Muscle of arm (tissue), 12 donors: ENCODE data around the gene RETREG3. TPM values are rescaled to one million over a fixed set of nuclear protein-coding genes. Genes with fewer than 3 reads are reported as not detected.
"Not testable (repeated sequence)": the region's sequence is repeated elsewhere in the genome, so short reads cannot be mapped to it uniquely, and the experiment has no call there.

Source experiments
- DNase-seq: peaks from one replicate; pipeline ENCODE4 v3.0.0-alpha.2; 2013
- polyA plus RNA-seq, 12 donors: library from polyadenylated mRNA; unstranded; fragments of 120-200 nt; gene quantifications; one replicate each; pipeline ENCODE4 v1.2.1, GENCODE V29; 2013; ENCODE audit not compliant: insufficient read length in 12 of 12

Gene RETREG3
- polyA plus RNA-seq, 12 donors: 26.3 to 40.9 (median 36.8) TPM; not detected in 1

DNA sequence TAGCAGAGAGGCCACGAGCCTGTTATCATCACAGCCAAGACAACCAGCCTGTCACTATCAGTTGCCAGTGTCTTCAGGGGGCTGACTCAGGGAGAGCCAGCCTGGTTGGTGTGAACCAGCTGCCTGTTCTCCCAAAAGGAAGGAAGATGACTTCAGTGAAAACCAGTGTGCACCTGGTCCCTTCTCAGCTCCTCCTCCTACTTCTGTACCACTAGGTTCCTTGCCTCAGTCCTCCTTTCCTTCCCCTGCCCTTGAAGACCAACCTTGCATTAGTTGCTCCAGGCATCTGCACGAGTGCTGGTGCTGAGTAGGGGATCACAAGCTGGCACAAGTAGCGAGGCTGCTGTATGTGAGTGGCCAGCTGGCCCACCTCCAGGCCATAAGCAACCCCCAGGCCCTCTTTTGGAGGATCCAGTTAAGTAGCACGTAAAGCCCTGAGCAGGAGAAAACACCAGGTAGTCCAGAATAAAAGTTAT is 8.8 kb upstream of the RETREG3 start:
- DNase-seq: no peak

DNA sequence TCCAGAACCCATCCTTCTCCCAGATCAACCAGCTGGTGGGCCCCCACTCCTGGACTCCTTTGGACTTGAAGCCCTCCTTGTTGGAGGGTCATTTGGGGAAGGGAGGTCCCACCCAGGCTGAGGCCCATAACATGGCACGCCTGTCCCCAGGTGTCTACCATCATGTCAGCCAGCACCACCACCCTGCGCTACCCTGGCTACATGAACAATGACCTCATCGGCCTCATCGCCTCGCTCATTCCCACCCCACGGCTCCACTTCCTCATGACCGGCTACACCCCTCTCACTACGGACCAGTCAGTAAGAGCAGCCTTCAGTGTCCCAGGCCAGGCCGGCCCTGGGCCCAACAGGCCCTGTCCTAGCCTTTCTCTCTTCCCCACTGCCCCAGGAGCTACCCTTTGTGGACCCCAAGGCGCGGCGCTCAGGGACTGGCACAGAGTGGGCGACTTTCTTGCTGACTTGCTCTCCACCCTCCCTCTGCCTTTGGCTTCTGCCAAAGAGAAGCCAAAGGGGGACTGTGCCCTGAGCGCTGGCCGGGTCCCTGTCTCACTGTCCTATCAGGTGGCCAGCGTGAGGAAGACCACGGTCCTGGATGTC is 4.6 kb upstream of the RETREG3 start:
- DNase-seq: no peak

DNA sequence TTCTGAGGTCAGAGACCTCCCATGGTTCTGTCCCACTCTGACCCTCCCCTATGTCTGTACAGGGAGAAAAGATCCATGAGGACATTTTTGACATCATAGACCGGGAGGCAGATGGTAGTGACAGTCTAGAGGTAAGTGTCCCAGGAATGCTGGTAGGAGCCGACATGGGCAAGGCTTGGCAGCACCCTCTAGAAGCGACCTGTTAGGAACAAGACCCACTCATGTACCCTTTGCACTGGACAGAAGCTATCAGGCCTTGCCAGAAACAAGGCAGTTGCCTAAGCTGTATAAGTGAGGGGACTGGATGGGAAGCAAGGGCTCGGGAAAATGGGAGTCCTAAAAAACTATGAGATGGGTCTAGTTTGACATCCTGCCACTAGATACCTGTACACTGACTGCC is 2.8 kb upstream of the RETREG3 start:
- no peak for DNase-seq

DNA sequence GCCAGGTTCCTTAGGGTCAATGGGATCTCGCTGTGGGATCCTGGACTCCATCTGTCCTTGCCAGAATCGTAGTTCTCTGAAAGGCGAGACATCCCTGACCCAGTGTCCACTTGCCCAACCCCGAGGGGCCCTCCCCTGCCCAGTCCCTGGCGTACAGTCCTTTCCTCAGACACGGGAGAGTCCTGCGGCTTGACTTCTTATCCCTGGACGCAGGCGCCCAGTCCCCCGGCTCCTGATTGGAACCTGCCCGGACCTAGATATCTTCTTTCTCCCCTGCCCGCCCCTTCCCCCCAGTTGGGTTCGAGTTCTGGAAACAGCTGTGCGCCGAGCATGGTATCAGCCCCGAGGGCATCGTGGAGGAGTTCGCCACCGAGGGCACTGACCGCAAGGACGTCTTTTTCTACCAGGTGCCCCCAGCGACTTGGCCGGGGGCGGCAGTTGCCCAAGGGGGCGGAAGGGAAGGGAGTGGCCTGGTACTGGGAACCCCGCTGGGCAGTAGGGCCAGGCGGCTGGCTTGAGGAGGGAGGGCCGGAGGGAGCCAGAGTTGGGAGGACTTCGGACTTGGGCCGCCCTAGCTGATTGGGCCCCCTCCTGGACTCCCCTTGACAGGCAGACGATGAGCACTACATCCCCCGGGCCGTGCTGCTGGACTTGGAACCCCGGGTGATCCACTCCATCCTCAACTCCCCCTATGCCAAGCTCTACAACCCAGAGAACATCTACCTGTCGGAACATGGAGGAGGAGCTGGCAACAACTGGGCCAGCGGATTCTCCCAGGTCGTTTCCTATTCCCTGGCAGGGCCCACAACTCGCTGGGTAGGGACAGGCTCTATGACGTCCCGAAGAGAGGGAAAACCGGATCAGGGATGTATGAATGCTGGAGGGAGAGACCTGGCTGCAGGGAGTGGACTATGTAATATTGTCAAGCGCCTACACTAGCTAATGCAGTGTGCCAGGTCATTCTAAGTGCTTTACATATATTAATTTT is 934 bp upstream of the RETREG3 start:
- DNase-seq: not testable (repeated sequence)

DNA sequence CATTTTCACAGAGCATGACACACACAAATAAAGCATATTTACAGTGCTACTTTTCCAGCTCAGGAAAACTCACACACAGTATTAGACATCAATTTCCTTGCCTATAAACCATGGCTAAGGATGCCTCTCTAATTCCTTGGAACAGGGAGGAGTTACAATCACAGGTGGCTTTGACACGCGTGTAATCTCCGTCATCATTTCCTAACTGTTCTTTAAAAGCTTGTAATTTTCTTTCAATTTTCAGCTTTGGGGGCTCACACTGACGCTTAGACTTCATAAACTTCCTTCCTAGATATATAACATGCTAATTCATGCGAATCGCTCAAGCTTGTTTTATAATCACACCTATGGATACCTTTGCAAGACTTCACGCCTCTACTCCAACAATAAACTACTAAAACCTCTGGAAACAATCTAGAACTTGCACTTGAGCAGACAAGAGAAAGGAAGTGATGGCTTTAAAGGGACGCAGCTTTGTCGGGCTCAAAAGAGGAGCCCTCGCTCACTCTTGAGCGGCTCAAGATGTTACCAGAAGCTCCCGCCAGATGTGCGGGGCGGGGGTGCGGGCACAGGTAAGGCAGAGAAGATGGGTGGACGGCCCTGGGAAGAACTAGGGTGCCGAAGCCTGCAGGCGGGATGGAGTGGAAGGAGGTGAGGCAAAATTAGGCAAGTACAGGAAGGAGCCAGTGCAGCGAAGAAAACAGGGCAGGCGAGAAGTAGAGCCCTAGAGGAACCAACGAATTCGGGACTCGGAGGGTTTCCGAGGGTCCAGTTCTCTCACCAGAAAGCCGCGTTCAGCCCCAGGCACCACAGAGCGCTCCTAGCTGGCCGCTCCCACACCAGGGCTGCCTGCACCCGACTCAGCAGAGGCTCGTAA is 631 bp downstream of the RETREG3 start:
- DNase-seq: peak; percentile 13

DNA sequence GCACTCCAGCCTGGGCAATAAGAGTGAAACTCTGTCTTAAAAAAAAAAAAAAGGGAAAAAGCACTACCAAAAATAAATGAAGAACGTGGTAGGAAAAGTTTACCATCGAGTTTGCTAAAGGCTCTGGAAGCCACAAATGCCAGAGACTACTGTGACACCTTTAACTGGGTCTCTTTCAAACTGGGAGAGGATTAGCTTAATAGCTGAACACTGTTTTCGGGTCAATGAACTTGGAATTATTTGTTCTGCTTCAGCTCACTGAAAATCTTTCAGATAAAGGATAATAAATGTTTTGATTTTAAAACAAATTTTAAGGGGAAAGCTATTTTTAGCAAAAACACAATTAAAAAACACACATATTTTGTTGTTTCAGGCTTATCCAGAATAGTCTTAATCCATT is 1.4 kb downstream of the RETREG3 start:
- DNase-seq: no peak

DNA sequence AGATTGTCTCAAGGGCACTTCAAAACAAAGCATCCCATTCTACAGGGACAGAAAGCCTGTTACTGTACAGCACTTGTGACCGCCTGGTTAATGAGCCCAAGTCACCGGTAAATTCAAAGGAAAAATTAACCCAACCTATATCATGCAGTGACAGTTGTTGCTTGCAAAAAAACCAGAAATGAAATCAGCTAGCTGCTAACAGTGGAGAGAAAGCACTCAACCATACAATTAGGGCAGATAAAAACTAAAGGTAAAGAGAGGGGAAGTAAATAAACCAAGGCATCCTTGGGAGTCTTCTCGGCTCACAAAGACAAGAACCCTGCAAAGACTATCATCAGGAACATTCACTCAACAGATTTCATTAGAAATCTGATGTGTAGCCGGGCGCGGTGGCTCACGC is 5.9 kb downstream of the RETREG3 start:
- no peak for DNase-seq

DNA sequence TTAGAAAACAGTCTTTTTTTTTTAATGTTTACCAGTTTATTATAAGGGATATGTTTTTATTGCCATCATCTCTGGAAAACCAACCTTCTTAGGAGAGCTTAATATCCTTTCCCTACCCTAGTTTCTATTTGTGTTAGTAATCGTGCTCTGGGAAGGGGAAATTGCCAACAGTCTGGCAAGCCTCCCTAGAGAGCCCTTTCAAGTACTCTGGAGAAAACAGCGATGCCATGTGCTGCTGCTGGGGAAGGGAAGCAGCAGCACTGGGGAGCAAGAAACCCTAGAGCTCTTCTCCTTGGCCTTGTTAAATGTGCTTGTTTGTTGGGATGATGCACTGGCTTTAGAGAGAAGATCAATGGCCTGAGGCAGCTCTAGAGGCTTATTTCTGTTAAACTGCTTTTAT is 10.3 kb downstream of the RETREG3 start:
- no peak for DNase-seq

DNA sequence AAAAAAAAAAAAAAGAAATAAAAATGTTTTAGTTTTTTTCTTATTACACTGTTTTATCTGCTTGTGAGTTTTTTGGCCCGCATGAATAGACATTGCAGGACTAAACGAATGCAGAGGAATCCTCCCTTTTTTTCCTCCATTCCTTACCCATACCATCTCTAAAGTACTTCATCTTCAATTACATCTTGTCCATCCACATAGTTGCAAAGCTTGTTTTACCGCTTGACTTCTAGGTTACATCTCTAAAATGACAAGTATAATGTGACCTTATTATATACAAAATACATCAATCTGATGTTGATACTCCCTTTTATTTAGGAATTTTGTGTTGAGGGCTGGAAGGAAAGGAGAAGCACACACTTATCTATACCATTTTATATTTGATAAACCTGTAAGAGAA is 12.8 kb downstream of the RETREG3 start:
- no peak for DNase-seq

DNA sequence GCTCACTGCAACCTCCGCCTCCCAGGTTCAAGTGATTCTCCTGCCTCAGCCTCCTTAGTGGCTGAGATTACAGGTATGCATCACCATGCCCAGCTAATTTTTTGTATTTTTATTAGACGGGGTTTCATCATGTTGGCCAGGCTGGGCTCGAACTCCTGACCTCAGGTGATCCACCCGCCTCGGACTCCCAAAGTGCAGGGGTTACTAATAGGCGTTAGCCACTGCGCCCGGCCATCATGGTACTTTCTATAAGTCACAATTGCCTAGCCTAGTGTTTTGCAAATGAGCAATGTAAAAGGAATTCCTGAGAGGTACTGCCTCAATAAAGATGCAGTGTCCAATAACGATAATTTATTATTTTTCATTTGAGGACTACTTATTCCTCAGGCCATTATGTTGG is 17.8 kb downstream of the RETREG3 start:
- no peak for DNase-seq

DNA sequence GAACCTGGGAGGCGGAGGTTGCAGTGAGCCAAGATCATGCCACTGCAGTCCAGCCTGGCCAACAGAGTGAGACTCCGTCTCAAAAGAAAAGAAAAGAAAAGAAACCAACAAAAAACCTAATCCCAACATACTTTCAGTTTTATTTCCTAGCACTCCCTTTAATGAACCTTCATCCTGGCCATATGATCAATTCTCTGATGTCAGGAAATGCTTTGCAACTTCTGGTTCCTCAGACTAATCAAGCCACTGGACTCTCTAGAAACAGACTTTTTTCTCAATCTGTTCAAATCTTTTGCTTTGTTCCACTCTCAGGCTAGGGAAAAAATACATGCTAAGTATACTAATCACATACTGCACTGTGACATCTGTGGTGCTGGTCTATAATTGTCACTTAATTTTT is 18.3 kb downstream of the RETREG3 start:
- no peak for DNase-seq

DNA sequence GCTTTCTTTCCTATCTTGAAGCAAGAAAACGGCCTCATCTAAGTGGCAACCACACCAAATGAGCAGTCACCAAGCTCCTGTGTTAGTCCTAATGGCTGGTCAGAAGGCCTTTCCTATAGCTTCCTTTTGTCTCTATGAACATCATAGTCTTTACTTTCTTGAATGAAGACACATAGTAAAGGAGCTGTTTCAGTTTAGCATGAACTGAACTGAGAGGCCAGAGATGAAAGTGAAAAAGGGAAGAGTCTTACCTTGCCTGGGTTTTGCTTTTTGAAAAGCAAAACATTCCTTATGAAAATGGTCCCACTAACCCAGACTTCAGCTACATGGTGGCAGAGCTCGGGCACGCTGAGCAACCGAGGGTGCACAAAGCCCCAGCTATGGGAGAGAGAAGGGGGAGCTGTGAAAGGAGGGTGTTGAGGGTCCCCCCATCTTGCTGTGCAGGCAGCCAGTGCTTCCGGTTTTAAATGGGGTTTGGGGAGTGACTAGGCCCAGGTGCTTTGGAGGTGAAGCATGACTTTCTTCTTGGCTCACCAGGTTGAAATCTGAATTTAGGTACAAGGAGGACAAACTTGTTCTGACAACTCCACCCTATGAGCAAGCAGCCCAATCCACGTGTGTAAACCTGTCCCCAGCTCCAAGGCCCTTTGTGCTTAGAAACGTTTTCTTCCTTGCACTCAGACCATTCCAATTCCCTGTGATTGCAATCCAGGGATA is 22.5 kb downstream of the RETREG3 start:
- no peak for DNase-seq

DNA sequence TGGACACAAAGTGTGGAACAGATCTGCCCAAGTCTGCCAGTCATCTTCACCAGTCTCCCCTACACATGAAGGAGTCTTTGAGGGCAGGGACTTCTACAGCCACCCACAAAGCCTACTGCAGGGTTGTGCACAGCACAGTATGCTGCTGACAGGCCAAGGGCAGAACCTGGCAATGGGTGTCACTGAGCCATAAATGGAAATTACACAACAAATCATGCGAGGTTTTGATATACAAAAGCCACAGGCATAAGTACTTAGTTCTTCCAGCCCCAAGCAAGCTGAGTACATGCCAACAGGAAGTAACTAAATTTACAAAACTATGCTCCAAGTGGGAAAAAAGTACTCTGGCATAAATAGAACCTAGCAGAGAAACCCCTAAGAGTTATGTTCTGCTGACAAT is 23.8 kb downstream of the RETREG3 start:
- DNase-seq: no peak

DNA sequence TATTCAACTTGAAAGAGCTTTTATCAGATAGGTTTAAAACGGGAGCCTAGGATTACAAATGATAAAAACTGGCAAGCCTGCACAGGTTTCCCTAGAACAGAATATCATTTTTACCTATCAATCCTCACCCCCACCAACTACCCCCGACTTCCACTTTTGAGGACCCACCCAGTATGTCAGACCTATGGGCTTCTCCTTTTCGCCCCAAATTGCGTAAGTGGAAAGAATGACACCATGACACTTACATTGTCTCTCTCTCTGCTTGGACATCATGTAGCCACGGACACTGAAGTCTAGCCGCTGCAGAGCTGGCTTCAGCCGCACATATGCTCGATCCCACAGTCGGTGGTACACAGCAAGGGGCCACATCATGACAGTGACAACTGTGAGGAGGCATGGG is 24.3 kb downstream of the RETREG3 start:
- no peak for DNase-seq

DNA sequence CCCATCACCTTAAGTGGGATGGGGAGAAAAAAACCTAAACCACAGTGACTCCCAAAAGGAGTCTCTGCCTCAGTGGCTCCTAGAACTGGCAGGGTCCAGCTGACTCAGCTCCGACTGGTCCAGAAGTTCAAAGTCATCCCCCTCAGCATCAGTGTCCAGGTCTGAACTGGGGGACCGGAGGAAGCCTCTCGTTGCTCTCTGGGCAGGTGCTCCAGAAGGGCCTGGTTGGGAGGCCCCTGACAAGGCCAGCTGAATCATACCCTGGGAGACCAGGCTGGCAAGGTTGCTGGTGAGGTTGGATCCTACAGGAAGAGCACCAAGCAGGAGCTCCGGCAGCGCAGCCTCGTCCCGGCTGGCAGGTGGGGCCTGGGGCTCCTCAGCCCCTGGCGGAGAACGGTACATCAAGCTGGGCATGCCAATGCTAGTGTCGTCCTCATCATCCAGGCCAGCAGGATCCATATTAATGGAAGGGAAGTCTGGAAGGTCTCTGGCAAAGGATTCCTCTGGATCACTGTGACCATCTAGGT is 27.4 kb downstream of the RETREG3 start:
- no peak for DNase-seq

DNA sequence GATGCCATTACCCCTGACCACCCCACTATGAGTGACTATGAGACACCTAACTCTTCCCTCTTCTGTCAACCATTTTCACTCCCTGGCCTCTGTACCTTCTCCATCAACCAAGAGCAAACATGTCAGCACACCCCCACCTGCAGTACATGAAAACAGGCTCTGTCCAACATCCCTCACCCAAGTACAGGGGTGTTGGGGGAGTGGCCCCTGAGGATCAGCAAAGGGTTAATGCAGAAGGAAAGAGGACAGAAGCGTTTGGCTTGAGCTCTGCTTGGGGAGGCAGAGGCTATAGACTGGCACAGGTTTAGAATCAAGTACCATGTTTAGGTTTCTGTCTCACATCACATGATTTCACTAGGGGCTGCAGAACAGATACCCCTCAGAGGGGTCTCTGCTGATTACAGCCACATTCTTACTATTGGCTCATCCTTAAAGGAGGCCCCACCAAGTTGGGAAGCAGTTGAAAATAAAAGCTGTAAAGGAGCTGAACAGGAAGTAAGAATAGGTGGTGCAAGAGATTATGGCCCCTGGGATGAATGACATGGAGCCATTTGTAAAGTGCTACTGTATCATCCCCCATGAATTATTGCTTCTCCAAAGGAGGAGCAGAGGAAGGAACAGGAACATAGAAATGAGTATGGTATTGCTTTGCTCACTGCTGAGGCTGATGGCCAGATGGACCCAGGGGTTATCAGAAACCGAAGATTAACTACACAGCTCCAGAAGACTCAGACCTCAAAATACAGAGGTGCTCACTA is 29.2 kb downstream of the RETREG3 start:
- no peak for DNase-seq

DNA sequence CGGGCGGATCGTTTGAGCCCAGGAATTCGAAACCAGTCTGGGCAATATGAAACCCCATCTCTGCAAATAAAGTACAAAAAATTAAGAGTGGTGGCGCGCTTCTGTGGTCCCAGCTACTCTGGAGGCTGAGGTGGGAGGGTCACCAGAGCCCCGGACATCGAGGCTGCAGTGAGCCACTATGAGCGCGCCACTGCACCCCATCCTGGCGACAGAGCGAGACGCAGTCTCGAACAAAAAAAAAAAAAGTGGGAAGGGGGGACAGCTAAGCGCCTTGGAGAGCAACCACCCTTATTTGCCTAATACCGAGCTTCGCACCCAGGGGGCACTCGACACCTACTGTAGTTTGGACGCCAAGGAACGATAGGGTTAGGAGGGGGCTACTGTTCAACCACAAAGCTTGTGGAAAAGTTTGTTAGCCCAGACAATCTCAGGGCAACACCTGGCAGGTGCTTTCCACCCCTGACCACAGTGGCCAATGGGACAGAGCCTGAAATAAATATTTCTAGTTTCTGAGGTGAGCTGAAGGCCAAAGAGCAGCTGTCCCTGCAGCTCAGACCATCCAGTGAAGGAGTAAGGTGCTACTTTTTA is 30.8 kb downstream of the RETREG3 start:
- peak; percentile 70 for DNase-seq

DNA sequence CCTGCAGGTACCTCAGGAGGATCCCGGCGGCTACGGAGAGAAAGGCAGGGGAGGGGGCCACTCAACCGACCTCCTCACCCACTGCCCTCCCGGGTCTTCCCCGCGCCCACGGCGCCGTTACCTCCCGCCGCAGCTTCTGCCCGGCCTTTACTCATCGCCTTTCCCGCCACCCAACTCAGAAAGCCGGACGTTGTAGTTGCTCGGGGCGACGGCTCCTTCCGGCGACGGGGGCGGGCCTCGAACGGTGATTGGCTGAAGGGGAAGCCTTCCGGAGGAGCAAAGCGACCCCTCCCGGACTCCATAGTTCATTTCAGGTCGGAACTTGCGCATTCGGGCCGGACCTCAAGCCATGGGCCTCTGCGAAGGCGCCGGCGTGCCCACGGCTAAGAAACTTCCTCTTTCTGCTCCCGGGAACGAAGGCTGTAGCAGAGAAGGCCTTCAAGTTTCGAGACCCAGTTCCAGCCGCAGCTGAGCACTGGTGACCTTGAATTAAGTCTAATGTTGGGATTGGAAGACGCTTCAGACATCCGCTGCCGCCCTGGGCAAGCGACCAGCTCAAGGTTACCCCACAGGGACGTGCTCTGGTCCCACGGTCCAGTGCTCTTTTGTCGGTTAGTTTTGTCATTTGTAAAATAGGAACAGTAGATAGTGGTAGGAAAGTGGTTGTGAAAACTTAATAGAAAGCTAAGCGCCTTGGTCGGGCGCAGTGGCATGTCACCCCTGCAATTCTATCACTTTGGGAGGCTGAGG is 31.5 kb downstream of the RETREG3 start, which contains the start of gene PSMC3IP:
PSMC3IP (minus strand) TSS at position 198 of the 750 bp plus-strand sequence; CDS start at position 155, 43 bp downstream.
- peak; percentile 95 for DNase-seq

DNA sequence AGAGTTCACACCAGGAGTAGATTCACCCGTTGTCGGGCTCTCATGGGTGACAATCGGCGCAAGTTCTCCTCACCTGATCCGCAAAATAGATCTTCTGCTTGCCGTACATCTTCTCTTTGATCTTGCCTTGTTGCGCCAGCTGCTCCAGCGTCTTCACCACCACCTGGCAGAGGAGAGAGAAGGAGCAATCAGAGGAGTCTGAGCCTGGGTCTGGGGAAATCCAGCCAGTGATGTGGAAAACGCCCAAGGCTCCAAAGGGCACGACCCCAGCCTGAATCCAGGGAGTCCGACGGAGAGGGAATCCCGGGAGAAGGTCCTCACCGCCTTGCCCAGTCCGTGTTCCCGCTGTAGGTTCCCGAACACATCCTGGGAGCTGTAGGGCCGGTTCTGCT is 32.0 kb downstream of the RETREG3 start:
- DNase-seq: no peak
